HG02884 (cell line): ENCODE data around the gene MYRF.

Experiments used
- ATAC-seq: cut with Tn5 transposase; IDR thresholded peaks from one replicate; pipeline ENCODE4 v1.9.1; 2021; ENCODE audit warnings: mild to moderate bottlenecking, moderate library complexity; ENCODE audit not compliant: unreplicated experiment

The MYRF gene

DNA sequence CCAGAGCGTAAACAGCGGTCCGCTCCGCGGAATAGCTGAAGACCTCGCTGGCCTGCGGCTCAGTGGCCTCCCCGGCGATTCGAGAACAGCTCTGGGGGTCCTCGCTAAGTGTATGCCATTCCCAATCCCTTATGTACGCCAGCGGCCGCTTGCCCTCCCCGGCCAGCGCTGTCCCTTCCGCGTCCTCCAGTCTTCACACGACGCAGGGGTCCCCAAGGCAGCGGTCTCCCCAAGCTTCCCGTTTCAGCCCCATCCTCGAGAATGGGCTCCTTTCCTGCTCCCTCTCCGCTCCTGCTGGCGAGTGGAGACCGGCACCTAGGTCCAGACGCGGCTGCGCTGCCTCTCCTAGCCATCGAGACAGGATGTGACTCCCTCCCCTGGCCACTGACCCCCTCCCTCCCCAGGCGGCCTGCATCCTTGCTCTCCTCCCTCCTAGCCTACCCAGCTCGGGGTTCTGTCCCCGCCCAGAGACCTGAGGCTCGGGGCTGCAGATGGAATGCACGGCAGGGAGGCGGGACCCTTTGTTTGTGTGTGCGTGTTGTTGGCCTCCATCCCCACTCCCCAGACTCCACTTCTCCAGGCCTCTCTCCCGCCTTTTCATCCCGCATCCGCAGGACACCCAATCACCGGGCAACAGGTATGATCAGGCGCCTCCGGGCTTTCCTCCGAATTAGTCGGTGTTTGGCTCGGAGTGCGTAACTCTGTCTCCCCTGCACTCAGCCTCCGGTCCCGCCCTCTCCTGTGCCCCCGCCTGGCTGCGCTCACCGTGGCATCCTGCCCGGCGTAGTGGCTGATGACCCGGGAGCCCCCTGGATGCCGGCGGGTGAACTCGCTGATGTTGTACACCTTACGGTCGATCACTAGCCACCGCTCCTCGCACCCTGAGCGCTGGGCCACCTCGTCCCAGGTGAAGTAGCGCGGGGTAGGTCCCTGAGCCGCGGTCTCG, 63.6 kb downstream of the MYRF start:
- ATAC-seq, result no peak

DNA sequence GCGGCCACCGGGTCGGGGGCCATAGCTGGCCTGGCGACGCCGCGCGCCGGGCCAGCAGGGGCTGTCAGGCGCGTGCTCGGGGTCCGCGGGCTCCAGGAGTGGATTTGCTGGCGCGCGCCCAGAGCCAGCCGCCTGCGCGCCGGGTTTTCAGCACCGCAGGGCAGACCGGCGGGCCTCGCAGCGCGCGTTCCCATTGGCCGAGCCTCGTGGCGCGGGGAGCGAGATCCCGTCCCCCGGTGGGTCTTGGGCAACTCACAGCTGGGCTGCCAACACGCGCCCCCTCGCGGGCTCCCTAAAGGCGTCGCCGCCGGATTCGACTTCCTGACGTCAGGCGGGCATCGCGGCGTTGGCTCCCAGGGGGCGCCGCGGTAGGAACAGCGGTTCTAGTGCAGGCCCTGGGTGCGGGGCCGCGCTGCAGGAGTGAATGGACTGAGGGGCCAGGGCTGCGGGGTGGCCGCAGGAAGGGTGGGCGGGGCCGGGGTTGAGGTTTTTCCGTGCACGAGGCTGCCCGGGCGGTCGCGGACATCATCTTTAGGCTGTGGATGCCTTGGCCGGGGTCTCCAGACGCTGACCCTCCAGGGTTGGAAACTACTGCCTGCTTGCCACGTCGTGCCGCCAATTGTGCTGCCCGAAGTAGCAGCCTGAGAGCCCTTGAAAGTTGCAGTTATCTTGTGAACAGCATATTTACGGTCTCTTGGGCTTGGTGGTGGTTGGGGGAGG, 64.5 kb downstream of the MYRF start, which contains the start of gene FADS1:
Gene FADS1, minus strand, starts transcription at position 268 of the 720 bp plus-strand sequence. Its CDS starts 74 bp downstream, at position 194.
- ATAC-seq, result no peak

DNA sequence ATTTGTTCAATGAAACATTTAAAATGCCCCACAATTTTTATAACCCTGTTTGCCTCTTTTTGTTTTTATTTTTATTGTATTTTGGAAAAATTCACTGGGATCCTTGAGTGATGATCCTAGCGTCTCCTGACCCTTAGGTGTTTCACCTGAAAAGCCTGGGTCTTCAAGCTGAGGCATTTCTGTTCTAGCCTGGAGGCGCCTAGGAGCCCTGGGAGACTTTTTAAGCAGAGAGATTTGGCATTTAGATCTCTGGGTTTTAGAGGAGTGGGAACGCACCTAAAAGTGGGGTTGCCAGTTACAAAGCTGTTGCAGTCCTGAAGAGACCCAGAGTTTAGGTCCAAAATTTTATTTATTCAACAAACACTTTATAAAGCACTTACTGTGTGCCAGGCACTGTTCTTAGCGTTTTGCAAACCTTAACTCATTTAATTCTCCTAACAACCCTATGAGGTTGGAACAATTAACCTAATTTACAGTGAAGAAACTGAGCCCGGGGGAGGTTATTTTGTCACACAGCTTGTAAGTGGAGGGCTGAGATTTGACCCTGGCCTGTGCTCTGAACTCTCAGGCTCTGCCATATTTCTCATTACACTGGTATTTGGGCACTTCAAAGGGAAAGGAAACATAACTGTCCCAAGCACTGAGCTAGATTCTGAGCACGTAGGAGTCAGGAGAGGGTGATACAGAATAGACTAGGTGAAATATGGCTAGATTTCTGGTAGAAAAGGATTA, 65.2 kb downstream of the MYRF start:
- ATAC-seq, result no peak

DNA sequence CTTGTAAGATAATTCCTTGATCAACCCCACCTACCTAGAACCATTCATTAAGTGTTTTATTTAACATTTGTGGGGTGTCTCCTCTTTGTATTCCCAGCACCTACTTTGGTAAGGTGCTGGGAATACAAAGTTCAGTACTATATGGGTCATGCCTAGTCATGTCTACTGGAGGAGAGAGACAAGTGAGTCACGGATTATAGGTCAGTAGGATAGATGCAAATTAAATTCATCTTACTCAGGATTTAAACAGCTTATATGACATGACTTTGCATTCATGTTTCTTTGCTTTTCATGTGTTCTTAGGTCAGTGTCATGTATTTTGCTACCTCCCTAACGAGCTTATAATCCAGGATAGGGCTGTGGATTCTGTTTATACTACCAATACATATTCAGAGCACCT, 67.7 kb downstream of the MYRF start:
- no peak for ATAC-seq

DNA sequence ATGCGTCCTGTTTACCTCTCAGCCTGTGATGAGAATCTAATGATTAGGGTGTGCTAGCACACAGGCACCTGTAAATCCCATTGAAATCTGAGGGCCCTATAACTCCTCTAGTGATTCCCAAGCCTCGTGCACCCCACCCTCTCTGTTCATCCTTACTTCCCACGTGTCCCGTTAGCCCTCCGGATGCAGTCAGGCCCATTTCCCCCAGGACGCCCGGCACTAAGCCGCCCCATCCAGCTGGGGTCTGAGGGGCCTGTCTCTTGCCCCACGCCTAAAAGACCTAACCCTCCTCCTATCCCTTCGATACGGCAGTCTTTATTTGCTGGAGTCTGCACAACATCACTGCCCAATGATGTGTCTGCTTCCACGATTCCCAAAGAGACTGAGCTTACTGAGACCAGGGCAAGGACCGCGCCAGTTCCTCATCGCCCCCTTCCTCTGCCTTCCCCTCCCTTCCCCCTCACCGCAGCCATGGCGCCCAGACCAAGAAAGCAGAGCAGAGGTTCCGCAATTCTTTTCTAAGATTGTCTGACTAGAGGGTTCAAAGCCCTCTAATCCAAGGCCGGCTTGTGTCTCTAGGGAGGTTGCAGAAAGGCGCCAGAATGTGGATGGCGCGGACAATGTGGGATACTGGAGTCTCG, 74.6 kb downstream of the MYRF start:
- ATAC-seq, result peak; percentile 1

DNA sequence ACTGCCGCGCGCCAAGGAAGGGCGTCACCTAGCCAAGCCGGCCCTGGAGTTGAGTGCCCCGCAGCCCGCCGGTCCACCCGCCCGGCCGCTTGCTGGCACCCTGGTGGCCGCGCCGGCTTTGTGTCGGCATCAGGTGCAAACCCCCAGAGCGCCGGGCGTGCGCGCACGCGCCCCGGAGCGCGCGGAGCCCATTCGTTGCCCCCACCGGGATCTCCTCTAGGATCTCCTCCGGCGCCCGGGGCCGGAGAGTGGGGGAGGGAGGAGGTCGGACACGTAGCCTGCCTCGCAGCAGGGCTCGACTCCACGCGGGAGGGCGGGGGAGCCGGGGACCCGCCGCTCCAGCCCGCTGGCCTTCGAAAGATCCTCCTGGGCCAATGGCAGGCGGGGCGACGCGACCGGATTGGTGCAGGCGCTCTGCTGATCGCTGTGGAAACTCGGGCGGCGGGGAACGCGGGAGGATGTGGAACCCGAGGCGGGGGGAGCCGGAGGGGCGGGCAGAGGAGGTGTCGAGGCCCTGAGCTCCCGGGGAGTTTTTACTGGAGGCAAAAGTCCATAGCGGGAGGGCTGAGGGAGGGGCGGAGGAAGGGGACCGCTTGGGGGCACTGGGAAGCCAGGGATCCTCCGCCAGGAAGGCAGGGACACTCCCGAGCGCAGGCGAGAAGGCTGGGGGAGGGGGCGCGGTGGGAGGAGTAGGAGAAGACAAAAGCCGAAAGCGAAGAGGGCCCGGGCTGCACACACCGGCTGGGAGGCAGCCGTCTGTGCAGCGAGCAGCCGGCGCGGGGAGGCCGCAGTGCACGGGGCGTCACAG, 75.3 kb downstream of the MYRF start, which contains the start of gene FADS2:
Gene FADS2, plus strand, starts transcription at position 730 of the 808 bp plus-strand sequence. CDS start 91 bp downstream, outside the sequence.
- ATAC-seq, result peak; percentile 73

DNA sequence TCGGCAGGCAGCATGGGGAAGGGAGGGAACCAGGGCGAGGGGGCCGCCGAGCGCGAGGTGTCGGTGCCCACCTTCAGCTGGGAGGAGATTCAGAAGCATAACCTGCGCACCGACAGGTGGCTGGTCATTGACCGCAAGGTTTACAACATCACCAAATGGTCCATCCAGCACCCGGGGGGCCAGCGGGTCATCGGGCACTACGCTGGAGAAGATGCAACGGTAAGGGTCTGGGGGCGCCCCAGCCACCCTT, 75.9 kb downstream of the MYRF start:
- ATAC-seq, result peak; percentile 5

DNA sequence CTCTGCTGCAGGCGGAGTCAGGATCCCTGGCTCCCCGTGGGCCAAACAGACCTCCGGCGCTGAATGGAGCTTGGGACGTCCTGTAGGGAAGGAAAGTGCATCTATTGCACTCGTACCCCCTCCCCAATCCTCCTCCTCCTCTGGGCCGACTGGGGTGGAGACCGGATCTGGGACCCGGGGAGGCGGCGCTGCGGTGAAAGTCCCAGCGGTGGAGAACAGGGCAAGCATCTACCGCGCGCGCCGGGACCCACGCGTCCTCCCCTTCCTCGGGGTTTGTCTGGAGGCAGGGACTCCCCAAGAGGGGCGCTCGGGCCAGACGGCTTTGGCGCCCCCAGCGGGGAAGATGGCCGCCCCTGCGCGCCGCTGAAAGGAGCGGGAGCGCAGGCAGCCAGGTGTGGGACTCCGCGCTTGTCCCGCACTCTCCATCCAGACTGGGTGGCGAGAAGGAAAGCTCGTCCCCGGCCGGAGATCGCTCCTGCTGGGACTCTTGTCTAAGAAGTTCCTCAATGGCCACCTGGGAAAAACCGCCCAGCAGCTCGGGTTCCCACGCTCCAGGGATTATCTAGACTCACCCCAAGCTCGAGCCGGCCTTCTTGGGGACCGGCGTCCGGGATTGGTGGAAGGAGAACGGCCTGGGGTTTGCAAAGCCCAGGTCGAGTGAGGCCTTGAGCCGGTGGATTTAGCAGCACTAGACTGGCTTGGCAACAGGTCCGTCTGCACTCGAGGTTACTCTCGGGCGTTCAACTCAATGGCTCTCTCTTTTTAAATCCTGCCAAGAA, 76.4 kb downstream of the MYRF start:
- no peak for ATAC-seq

DNA sequence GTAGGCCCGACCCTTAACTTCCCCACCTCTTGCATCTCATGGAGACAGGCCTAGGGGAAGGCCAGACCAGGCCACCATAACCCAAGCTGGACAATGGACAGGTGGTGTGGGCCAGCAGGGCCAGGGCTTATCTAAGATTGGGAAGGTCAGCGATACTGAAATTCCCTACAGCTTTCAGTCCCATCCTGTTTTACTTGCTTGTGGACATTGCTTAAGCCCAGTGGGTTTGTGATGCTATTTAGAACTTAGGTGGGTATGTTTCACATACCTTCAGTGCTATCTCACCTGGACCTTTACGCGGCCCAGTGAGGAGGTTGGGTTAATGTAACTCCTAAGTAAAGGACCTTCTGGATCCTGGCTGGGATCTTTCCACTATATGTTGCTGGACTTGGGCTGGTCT, 77.4 kb downstream of the MYRF start:
- ATAC-seq, result no peak

DNA sequence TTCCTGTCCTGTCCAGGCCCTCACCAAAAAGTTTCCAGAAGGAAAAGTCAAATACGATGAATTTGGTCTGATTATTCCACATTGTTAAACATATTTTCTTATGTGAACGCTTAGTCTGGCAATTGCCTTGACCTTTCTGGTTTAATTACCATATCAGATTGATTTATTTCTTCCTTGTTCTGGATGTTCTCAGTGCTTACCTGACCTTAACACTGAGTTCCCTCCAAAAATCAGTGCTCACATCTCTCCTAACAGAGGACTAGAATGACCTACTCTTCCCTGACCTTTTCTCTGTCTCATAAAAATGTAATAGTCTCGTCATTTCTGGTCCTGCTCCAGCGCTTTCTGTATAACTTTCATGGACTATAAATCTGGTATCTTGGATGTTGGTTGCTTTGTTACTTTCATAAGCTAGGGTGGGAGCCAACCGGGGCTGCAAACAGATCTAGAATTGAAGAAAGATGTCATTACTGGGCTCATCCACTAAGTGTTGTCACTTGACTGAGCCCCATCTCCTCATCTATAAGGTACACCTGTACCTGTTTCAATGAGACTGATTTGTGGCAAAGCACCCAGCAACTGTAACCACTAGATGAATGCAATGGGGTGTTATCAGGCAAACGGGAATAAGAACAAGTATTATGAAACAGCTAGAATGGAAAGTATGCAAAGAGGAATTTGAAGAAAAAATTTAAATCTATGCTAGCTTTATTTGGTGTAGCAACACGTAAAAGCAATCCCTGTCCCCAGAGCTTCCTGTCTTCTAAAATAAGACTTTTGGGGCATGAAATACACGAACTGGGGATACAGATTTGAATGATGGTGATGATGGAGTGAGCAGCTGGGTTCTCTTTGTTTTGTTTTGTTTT, 78.0 kb downstream of the MYRF start:
- no peak for ATAC-seq

DNA sequence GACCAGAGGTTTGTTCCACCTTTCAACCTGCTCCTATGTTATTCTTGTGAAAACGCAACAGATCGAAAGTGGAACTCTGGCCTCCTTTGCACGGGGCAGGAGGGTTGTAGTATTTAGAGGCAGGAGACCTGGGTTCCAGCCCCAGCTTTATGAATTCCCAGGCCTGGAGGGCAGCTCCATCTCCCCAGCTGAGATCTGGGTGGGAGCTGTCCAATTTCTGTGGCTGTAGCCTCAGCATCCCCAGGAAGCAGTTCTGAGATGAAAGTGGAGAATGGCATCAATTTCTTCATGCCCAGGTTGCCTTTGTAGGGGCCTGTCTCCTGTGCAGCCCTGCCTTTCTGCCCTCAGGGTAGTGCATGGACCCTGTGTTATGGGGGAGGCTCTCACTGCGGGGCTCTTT, 79.8 kb downstream of the MYRF start:
- ATAC-seq, result no peak

DNA sequence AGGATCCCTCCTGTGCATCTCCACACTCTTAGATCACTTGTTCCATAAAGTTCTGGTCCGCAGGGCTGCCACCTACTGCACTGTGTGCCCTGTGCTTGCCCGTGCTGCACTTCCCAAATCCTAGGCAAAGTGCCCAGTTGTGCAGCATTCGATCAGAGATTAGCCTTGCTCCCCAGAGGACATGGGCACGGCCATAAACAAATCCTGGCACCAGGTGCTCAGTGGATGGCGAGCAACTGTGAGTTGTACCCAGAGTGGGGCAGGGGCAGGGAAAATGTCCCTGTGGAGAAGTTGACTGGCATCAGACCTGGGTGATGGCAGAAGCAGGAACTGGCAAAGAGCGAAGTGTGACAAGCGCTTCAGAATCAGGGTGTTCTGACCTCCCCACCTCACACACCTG, 80.3 kb downstream of the MYRF start:
- no peak for ATAC-seq

DNA sequence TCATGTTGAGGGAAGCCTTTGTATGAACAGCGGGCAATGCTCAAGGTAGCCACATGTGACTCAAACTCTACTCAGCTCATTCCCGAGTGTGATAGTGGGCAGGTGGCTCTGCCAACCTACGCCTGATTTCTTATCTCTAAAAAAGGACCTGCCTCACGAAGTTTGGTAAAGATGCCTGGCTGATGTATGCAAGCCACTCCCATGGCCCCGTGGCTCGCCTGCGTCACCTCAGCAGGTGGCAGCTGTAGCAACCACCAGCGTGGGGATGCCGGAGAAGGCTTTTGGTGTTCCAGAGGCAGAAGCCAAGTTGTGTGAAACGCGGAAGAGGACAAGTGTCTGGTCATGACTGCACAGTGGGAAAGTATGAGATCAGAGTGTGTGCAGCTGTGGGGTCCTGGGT, 81.0 kb downstream of the MYRF start:
- ATAC-seq, result no peak

DNA sequence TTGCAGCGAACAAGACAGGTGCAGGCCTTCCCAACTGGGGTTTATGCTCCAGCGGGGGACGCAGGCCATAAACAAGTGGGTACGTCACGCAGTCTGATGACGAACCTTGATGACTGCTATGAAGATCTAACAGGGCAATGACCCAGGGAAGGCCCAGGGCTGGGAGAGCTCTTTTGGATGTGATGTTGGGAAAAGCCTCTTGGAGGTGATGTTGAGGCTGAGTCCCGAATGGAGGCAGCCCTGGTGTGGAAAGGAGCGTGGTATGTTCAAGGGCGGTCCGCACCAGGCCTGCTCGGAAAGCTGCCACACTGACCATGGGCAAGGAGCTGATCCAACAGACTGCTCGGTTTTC, 81.5 kb downstream of the MYRF start:
- no peak for ATAC-seq

DNA sequence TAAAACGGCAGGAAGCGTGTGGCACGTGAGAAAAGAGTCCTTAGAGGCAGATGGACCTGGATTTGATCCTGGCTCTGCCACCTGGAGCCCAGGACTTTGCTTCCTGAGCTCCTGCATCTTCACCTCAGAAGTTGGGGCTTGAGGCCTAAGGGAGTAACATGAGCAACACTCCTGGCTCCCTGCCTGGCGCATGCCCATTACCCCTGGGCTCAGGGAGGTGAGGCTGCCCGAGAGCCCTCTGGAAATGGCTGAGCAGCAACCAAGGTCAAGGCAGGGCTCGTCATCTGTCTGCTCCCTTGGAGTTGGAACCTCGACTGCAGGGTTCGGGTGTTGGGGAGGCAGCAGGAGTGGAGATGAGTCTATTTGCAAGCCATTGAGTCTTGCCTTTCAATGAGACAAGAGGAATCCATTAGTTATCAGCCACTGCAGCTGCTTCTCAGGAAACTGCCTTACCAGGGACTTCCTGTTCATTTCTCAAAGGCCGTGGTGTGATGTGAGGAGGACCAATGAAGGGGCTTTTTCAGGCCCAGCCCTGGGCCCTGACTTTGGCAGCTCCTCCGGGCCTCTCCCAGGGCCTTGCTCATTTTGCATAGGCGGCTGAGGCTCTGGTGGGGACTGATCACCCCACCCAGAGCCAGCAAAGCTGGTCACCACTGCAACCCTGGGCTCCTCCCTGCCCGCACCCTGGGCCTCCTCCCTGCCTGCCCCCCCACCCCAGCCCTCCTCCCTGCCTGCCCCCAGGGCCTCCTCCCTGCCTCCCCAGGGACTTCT, 82.0 kb downstream of the MYRF start:
- ATAC-seq, result peak; percentile 96

DNA sequence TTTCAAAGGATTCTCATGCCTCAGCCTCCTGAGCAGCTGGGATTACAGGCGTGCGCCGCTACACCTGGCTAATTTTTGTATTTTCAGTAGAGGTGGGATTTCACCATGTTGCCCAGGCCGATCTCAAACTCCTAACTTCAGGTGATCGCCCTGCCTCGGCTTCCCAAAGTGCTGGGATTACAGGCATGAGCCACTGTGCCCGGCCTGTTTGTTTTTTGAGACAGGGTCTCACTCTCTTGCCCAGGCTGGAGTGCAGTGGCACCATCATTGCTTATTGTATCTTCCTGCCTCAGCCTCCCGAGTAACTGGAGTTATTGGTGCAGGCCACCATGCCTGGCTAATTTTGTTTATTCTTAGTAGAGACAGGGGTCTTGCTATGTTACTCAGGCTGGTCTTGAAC, 83.8 kb downstream of the MYRF start:
- no peak for ATAC-seq

DNA sequence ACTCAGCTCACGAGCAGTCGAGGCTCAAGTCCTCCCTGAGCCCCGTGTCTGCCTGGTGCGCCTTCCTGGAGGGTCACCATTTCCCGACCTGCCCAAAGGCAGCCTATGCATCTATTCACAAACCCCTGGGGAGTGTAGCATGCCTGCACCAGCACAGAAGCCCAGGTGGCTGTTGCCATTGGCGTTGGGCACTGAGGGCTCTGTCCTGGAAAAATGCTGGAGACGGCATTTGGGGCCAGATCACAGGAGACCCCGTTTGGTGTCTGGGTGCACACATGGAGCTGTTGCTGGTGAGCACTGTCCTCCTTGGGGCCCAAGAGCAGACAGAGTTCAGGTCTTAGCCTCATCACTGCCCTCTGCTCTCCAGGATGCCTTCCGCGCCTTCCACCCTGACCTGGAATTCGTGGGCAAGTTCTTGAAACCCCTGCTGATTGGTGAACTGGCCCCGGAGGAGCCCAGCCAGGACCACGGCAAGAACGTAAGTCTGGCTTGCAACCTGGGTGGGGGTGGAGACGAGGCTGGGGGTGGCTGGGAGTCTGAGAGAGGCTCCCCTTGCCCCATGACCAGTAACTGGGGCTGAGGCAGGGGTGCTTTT, 85.1 kb downstream of the MYRF start:
- ATAC-seq, result no peak
